H9 (cell line): Measurements from ENCODE around the gene TH. TPM values are rescaled to one million over a fixed set of nuclear protein-coding genes. Genes with fewer than 3 reads are reported as not detected.

ENCODE experiments used
- DNase-seq: peaks from one replicate; pipeline ENCODE4 v3.0.0-alpha.2; 2017
- H2AFZ ChIP-seq: one replicate; pipeline ENCODE4 v1.6.1; 2013; ENCODE audit warnings: mild to moderate bottlenecking, low read length, control low read depth, moderate library complexity
- H2AK5ac ChIP-seq: 2 replicates; pipeline ENCODE4 v1.6.1; 2013; ENCODE audit warnings: low read length, control low read depth, mixed read lengths; ENCODE audit not compliant: insufficient read length
- H2BK120ac ChIP-seq: one replicate; pipeline ENCODE4 v1.6.1; 2013; ENCODE audit warnings: low read depth, mild to moderate bottlenecking, low read length, control low read depth, inconsistent platforms; ENCODE audit not compliant: poor library complexity, severe bottlenecking
- H2BK12ac ChIP-seq: 2 replicates; pipeline ENCODE4 v1.6.1; 2013; ENCODE audit warnings: low read length, control low read depth, mixed read lengths, low read depth; ENCODE audit not compliant: insufficient read length
- H2BK15ac ChIP-seq: 2 replicates; pipeline ENCODE4 v1.6.1; 2013; ENCODE audit warnings: low read depth, low read length, control low read depth
- H2BK20ac ChIP-seq: one replicate; pipeline ENCODE4 v1.6.1; 2013; ENCODE audit warnings: low read depth, mild to moderate bottlenecking, low read length, control low read depth, inconsistent platforms; ENCODE audit not compliant: poor library complexity, severe bottlenecking
- H2BK5ac ChIP-seq: 2 replicates; pipeline ENCODE4 v1.6.1; 2013; ENCODE audit warnings: low read length, control low read depth, mixed read lengths; ENCODE audit not compliant: insufficient read length
- H3K14ac ChIP-seq: 2 replicates; pipeline ENCODE4 v1.6.1; 2013; ENCODE audit warnings: low read length, control low read depth; ENCODE audit not compliant: insufficient read depth
- H3K18ac ChIP-seq: 2 replicates; pipeline ENCODE4 v1.6.1; 2013; ENCODE audit warnings: low read depth, mild to moderate bottlenecking, mixed read lengths, low read length, control low read depth; ENCODE audit not compliant: insufficient read length
- H3K23ac ChIP-seq: 2 replicates; pipeline ENCODE4 v1.6.1; 2013; ENCODE audit warnings: low read length, control low read depth, mixed read lengths, low read depth; ENCODE audit not compliant: insufficient read length
- H3K23me2 ChIP-seq: 2 replicates; pipeline ENCODE4 v1.6.1; 2013; ENCODE audit warnings: low read depth, mild to moderate bottlenecking, mixed read lengths, low read length, control low read depth; ENCODE audit not compliant: insufficient read length, poor library complexity, severe bottlenecking
- H3K27ac ChIP-seq: 2 replicates; pipeline ENCODE4 v1.5.1; 2013; ENCODE audit warnings: low read length, control low read depth, mixed read lengths, low read depth; ENCODE audit not compliant: insufficient read length
- H3K27me3 ChIP-seq: 2 replicates; pipeline ENCODE4 v1.6.1; 2013; ENCODE audit warnings: low read length, control low read depth, inconsistent platforms; ENCODE audit not compliant: insufficient read depth
- H3K4ac ChIP-seq: 2 replicates; pipeline ENCODE4 v1.6.1; 2013; ENCODE audit warnings: low read depth, mild to moderate bottlenecking, control low read depth, inconsistent platforms, low read length, moderate library complexity
- H3K4me1 ChIP-seq: 2 replicates; pipeline ENCODE4 v1.6.1; 2013; ENCODE audit warnings: low read length, control low read depth, inconsistent platforms; ENCODE audit not compliant: insufficient read depth
- H3K4me2 ChIP-seq: 2 replicates; pipeline ENCODE4 v1.6.1; 2013; ENCODE audit warnings: low read length, control low read depth, mixed read lengths; ENCODE audit not compliant: insufficient read length, insufficient read depth
- H3K56ac ChIP-seq: 2 replicates; pipeline ENCODE4 v1.6.1; 2013; ENCODE audit warnings: low read depth, mild to moderate bottlenecking, mixed read lengths, low read length, control low read depth; ENCODE audit not compliant: insufficient read length
- H3K79me1 ChIP-seq: 2 replicates; pipeline ENCODE4 v1.6.1; 2013; ENCODE audit warnings: low read depth, mild to moderate bottlenecking, moderate library complexity, low read length, control low read depth, inconsistent platforms; ENCODE audit not compliant: insufficient read depth, poor library complexity, severe bottlenecking
- H3K79me2 ChIP-seq: 2 replicates; pipeline ENCODE4 v1.6.1; 2013; ENCODE audit warnings: low read length, control low read depth, inconsistent platforms; ENCODE audit not compliant: insufficient read depth
- H3K9ac ChIP-seq: 2 replicates; pipeline ENCODE4 v1.6.1; 2013; ENCODE audit warnings: low read length, control low read depth, mixed read lengths; ENCODE audit not compliant: insufficient read length; ENCODE audit errors: extremely low read depth
- H3K9me3 ChIP-seq: one replicate; pipeline ENCODE4 v1.6.1; 2013; ENCODE audit warnings: low read depth, low read length, inconsistent platforms; ENCODE audit not compliant: control insufficient read depth
- H3T11ph ChIP-seq: one replicate; pipeline ENCODE4 v1.6.1; 2013; ENCODE audit warnings: mild to moderate bottlenecking, low read length, control low read depth, inconsistent platforms
- H4K20me1 ChIP-seq: one replicate; pipeline ENCODE4 v1.6.1; 2013; ENCODE audit not compliant: control insufficient read depth, insufficient read length, insufficient read depth
- H4K5ac ChIP-seq: 2 replicates; pipeline ENCODE4 v1.6.1; 2013; ENCODE audit warnings: low read depth, mild to moderate bottlenecking, mixed read lengths, low read length, control low read depth; ENCODE audit not compliant: insufficient read length
- H4K8ac ChIP-seq: replicated peaks from 2 replicates; pipeline ENCODE4 v1.6.1; 2013; ENCODE audit warnings: low read length, control low read depth, mixed read lengths, low read depth; ENCODE audit not compliant: insufficient read length
- H4K91ac ChIP-seq: 2 replicates; pipeline ENCODE4 v1.6.1; 2013; ENCODE audit warnings: low read depth, mild to moderate bottlenecking, moderate library complexity, mixed read lengths, low read length, control low read depth; ENCODE audit not compliant: insufficient read length
- H3K27ac Mint-ChIP-seq, 3 experiments: 2 replicates in 2 of 3; 3 replicates in 1 of 3; pipeline ENCODE4 v1.8.0; 2020 to 2021; ENCODE audit warnings: mixed read lengths in 3 of 3, mild to moderate bottlenecking in 1 of 3, moderate library complexity in 1 of 3
- H3K27me3 Mint-ChIP-seq: 2 replicates; pipeline ENCODE4 v1.8.0; 2021; ENCODE audit warnings: low read depth, mild to moderate bottlenecking, moderate library complexity, mixed read lengths
- H3K36me3 Mint-ChIP-seq, 3 experiments: 2 replicates in 2 of 3; 3 replicates in 1 of 3; pipeline ENCODE4 v1.8.0; 2020 to 2021; ENCODE audit warnings: low read depth in 3 of 3, mixed read lengths in 3 of 3; ENCODE audit not compliant: insufficient read depth in 1 of 3
- H3K4me1 Mint-ChIP-seq, 2 experiments: 2 replicates each; pipeline ENCODE4 v1.8.0; 2020; ENCODE audit warnings: mixed read lengths in 2 of 2
- H3K4me3 Mint-ChIP-seq, 2 experiments: 2 replicates in 1 of 2; 3 replicates in 1 of 2; pipeline ENCODE4 v1.8.0; 2020 to 2021; ENCODE audit warnings: mild to moderate bottlenecking in 2 of 2, mixed read lengths in 2 of 2, moderate library complexity in 1 of 2
- H3K9me3 Mint-ChIP-seq, 2 experiments: 2 replicates in 1 of 2; 3 replicates in 1 of 2; pipeline ENCODE4 v1.8.0; 2020; ENCODE audit warnings: mild to moderate bottlenecking in 2 of 2, mixed read lengths in 2 of 2, moderate library complexity in 1 of 2
- CTCF ChIP-seq: fragments of 200-600 bp; sonication (generic); conservative IDR thresholded peaks from 3 replicates; pipeline ENCODE4 v1.8.0; 2021; ENCODE audit warnings: antibody characterized with exemption, mild to moderate bottlenecking
- WGBS: extraction: QIAGEN DNeasy Blood & Tissue Kit; methylation state at CpG from one replicate; pipeline ENCODE4 v1.1.7; 2013; ENCODE audit warnings: missing lambda C conversion rate, low lambda C conversion rate, mixed read lengths; ENCODE audit not compliant: insufficient read length; ENCODE audit errors: extremely low coverage; 5-methylcytosine and 5-hydroxymethylcytosine counted together
- total RNA-seq: library from RNA; stranded (reverse); gene quantifications from 2 replicates; pipeline ENCODE4 v1.2.1, GENCODE V29; 2021

The TH gene
- total RNA-seq, 1 experiment from 2014 or later, result not detected

- Histone ChIP-seq H3K4ac (no peak overlapping the region), H3K14ac (no peak overlapping the region), H3K56ac (no peak overlapping the region), H3K9me3 (no peaks in the 10 kb centered on the region), H3K79me2 (no peaks in the 10 kb centered on the region), H3K23me2 (no peaks in the 10 kb centered on the region), H3K4me2 (no peak overlapping the region), H2BK12ac (no peak overlapping the region), H2BK120ac (no peak overlapping the region), H3K9ac (no peak overlapping the region), H3K23ac (no peak overlapping the region), H3T11ph (no peak overlapping the region), H4K20me1 (no peaks in the 10 kb centered on the region), H3K27ac (no peak overlapping the region), H3K4me1 (no peaks in the 10 kb centered on the region), H4K8ac (no peak overlapping the region), H2BK15ac (no peak overlapping the region), H3K79me1 (no peaks in the 10 kb centered on the region), H4K91ac (no peak overlapping the region), H3K27me3 (peaks cover 31% of the 10 kb centered on the region), H4K5ac (no peak overlapping the region), H3K18ac (no peak overlapping the region), H2AK5ac (no peak overlapping the region), H2AFZ (no peak overlapping the region), H2BK5ac (no peak overlapping the region), H2BK20ac (no peak overlapping the region)
- Mint-ChIP-seq H3K27ac (no peak overlapping the region), H3K4me1 (peaks cover 21 to 39% of the 10 kb centered on the region in 2 experiments), H3K36me3 (no peaks in the 10 kb centered on the region), H3K4me3 (no peak overlapping the region; a peak in 1 of 5 replicates), H3K9me3 (no peaks in the 10 kb centered on the region), H3K27me3 (peaks cover 66% of the 10 kb centered on the region)
- TF ChIP-seq CTCF, result peak; percentile 77
- no peak for DNase-seq
- WGBS, result no CpG with 5 or more reads among the region's 11 CpGs
These were observed 21.5 kb downstream of the TH start for GRCh38 chr11:2149864-2150847.
